ENCODE results near the gene CASP8AP2. TPM values are rescaled to one million over a fixed set of nuclear protein-coding genes. Genes with fewer than 3 reads are reported as not detected.
A peak's percentile ranks its signal among the peaks of the same experiment; 100 is the strongest.
"Not testable (repeated sequence)": the region's sequence is repeated elsewhere in the genome, so short reads cannot be mapped to it uniquely, and the experiment has no call there.

The CASP8AP2 gene
- total RNA-seq, 1 donor from 2014 or later: 29.5 TPM

GRCh38 chr6:89888871-89889270, 59.2 kb downstream of the CASP8AP2 start:
- no peak overlapping the region for H3K27ac Mint-ChIP-seq
- TF ChIP-seq CTCF (conservative IDR thresholded peaks at IDR 0.05): no peak
- H3K4me1 Mint-ChIP-seq (ENCODE audit: unreplicated experiment): peaks cover 5% of the 10 kb centered on the region
- no peak overlapping the region for H3K4me3 Mint-ChIP-seq
- no peaks in the 10 kb centered on the region for H3K9me3 Mint-ChIP-seq
- peaks cover 23% of the 10 kb centered on the region for H3K27me3 Mint-ChIP-seq
- no peaks in the 10 kb centered on the region for H3K36me3 Mint-ChIP-seq
- DNase-seq (ENCODE audit: extremely low spot score, unreplicated experiment): no peak

- H3K4me3 Mint-ChIP-seq: peak overlapping the region; percentile 7
- DNase-seq (ENCODE audit: extremely low spot score, unreplicated experiment); H3K4me1 Mint-ChIP-seq (ENCODE audit: unreplicated experiment); H3K9me3 Mint-ChIP-seq; H3K27ac Mint-ChIP-seq; H3K36me3 Mint-ChIP-seq: not testable (repeated sequence)
- H3K27me3 Mint-ChIP-seq: peaks cover 27% of the 10 kb centered on the region
Measured at GRCh38 chr6:89890845-89891528, 61.3 kb downstream of the CASP8AP2 start.

GRCh38 chr6:89892577-89892976, 62.9 kb downstream of the CASP8AP2 start:
- TF ChIP-seq CTCF (conservative IDR thresholded peaks at IDR 0.05): peak; percentile 18
- peaks cover 29% of the 10 kb centered on the region for H3K27me3 Mint-ChIP-seq

GRCh38 chr6:89894169-89894568, 64.5 kb downstream of the CASP8AP2 start, which contains the start of gene GJA10:
GJA10 (plus strand) TSS chr6:89894469; CDS start chr6:89894469, 0 bp downstream.
- peaks cover 29% of the 10 kb centered on the region for H3K27me3 Mint-ChIP-seq
- DNase-seq (ENCODE audit: extremely low spot score, unreplicated experiment): no peak
- H3K36me3 Mint-ChIP-seq: no peaks in the 10 kb centered on the region
- no peak within 1 kb of the TSS for H3K4me3 Mint-ChIP-seq
- H3K4me1 Mint-ChIP-seq (ENCODE audit: unreplicated experiment): peaks cover 5% of the 10 kb centered on the region
- no peaks in the 10 kb centered on the region for H3K9me3 Mint-ChIP-seq
- no peak for TF ChIP-seq CTCF (conservative IDR thresholded peaks at IDR 0.05)
- no peak within 1 kb of the TSS for H3K27ac Mint-ChIP-seq

More at GRCh38 chr6:89892577-89892976, 62.9 kb downstream of the CASP8AP2 start:
- not testable (repeated sequence) for H3K27ac Mint-ChIP-seq; H3K4me1 Mint-ChIP-seq (ENCODE audit: unreplicated experiment); H3K9me3 Mint-ChIP-seq; DNase-seq (ENCODE audit: extremely low spot score, unreplicated experiment); H3K36me3 Mint-ChIP-seq; H3K4me3 Mint-ChIP-seq

GRCh38 chr6:89895276-89895874, 65.7 kb downstream of the CASP8AP2 start:
- Mint-ChIP-seq H3K27ac (no peak overlapping the region), H3K9me3 (no peaks in the 10 kb centered on the region), H3K4me3 (no peak overlapping the region), H3K27me3 (peaks cover 29% of the 10 kb centered on the region), H3K4me1 (ENCODE audit: unreplicated experiment) (peaks cover 5% of the 10 kb centered on the region), H3K36me3 (no peaks in the 10 kb centered on the region)
- no peak for DNase-seq (ENCODE audit: extremely low spot score, unreplicated experiment)
- TF ChIP-seq CTCF (conservative IDR thresholded peaks at IDR 0.05): no peak

- not testable (repeated sequence) for DNase-seq (ENCODE audit: extremely low spot score, unreplicated experiment); H3K4me1 Mint-ChIP-seq (ENCODE audit: unreplicated experiment); H3K27me3 Mint-ChIP-seq; H3K27ac Mint-ChIP-seq; H3K9me3 Mint-ChIP-seq; H3K36me3 Mint-ChIP-seq
- peak overlapping the region; percentile 44 for H3K4me3 Mint-ChIP-seq
Measured at GRCh38 chr6:89910001-89910901, 80.6 kb downstream of the CASP8AP2 start.
